IPS-15b (cell line): ENCODE measurements around the gene SEMA3F.
"Not testable (repeated sequence)": the region's sequence is repeated elsewhere in the genome, so short reads cannot be mapped to it uniquely, and the experiment has no call there.

ENCODE experiments used
- H3K27me3 ChIP-seq: one replicate; pipeline ENCODE4 v1.6.1; 2013; ENCODE audit warnings: low read length; ENCODE audit not compliant: control insufficient read depth, insufficient read depth
- H3K36me3 ChIP-seq: one replicate; pipeline ENCODE4 v1.6.1; 2013; ENCODE audit warnings: low read length; ENCODE audit not compliant: control insufficient read depth, insufficient read depth
- H3K4me1 ChIP-seq: one replicate; pipeline ENCODE4 v1.6.1; 2013; ENCODE audit warnings: mild to moderate bottlenecking, low read length; ENCODE audit not compliant: control insufficient read depth, insufficient read depth
- H3K4me3 ChIP-seq: one replicate; pipeline ENCODE4 v1.5.1; 2013; ENCODE audit warnings: low read depth, low read length
- H3K9ac ChIP-seq: one replicate; pipeline ENCODE4 v1.6.1; 2013; ENCODE audit warnings: low read depth, mild to moderate bottlenecking, low read length
- H3K9me3 ChIP-seq: one replicate; pipeline ENCODE4 v1.6.1; 2013; ENCODE audit warnings: mild to moderate bottlenecking, low read length; ENCODE audit not compliant: control insufficient read depth, insufficient read depth

The SEMA3F gene

DNA sequence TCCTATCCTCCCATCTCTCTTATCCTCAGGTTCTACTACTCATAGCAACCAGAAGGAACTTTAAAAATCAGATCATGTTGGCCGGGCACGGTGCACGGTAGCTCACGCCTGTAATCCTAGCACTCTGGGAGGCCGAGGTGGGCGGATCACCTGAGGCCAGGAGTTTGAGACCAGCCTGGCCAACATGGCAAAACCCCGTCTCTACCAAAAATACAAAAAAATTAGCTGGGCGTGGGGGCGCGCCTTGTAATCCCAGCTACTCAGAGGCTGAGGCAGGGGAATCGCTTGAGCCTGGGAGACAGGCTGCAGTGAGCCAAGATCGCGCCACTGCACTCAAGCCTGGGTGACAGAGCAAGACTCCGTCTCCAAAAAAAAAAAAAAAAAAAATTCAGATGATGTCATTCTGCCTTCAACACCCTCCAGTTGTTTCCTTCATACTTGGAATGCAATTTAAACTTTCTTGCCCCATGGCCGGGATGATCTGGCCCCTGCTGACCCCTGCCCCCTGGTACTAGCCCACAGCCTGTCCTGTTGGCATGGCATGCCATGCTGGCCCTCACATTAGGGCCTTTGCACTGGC, 73.2 kb downstream of the SEMA3F start:
- H3K9ac ChIP-seq = peak overlapping the region; percentile 89
- not testable (repeated sequence) for H3K4me1 ChIP-seq, H3K27me3 ChIP-seq, H3K9me3 ChIP-seq, H3K36me3 ChIP-seq
- H3K4me3 ChIP-seq = peak overlapping the region; percentile 95

DNA sequence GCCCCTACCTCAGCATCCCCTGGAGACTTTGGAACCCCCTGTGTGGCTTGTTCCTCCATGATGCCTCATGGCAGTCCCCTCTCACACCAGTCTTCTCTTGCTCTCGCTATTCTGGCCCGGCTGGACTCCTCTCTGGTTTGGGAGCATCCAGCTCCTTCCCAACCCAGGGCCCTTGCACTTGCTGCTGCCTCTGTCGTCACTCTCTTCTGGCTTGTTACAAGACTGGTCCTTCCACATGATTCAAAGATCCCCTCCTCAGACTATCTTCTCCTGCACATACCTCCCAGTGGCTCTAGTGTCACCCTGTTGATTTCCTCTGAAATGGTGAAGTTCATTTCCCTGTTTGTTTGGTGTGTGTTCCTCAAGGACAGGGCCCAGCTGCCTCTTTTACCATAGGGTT, 74.4 kb downstream of the SEMA3F start:
- Histone ChIP-seq H3K9me3 (no peaks in the 10 kb centered on the region), H3K4me1 (peaks cover 4% of the 10 kb centered on the region), H3K9ac (no peak overlapping the region), H3K36me3 (no peaks in the 10 kb centered on the region), H3K4me3 (no peak overlapping the region), H3K27me3 (peaks cover 4% of the 10 kb centered on the region)

DNA sequence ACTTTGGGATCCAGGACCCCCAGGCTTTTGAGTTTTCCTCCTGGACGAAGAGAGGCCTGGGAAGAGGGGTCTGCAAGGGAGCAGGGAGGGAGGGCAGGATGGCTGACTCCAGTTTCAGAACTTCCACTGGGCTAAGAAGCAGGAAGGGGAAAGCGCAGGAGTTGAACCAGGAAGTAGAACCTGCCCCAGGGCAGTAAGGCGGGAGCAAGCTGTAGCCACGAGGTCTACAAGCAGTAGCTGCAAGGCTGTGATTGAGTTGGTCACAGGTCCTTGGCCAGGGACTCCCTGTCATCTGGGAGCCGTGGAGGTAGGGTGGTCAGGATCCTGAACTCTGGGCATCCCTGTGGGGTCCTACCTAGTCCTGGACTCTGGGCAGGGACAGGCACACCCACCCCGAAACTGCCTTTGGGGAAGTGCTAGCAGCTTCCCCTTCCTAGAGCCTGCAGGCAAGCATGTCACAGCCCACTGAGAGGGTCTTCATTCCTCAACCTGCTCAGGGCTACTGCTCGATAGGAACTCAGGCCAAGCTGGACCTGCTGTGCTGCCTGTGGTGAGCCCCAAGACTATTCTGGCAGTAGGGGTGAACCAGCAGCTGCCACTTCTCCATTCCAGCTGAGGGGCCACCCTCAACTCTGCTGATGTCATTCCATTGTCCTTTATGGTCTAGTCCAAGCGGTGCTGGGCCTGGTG, 75.1 kb downstream of the SEMA3F start:
- Histone ChIP-seq H3K36me3 (no peaks in the 10 kb centered on the region), H3K4me3 (no peak overlapping the region), H3K27me3 (peaks cover 4% of the 10 kb centered on the region), H3K9ac (no peak overlapping the region), H3K9me3 (no peaks in the 10 kb centered on the region), H3K4me1 (peaks cover 4% of the 10 kb centered on the region)

- no peaks in the 10 kb centered on the region for H3K9me3 ChIP-seq
- H3K27me3 ChIP-seq = peaks cover 4% of the 10 kb centered on the region
- H3K9ac ChIP-seq = no peak overlapping the region
- peaks cover 4% of the 10 kb centered on the region for H3K4me1 ChIP-seq
- H3K4me3 ChIP-seq = no peak overlapping the region
- no peaks in the 10 kb centered on the region for H3K36me3 ChIP-seq
Measured at GRCh38 chr3:50230794-50231125, 75.6 kb downstream of the SEMA3F start.

GRCh38 chr3:50231581-50231980, 76.5 kb downstream of the SEMA3F start:
- H3K27me3 ChIP-seq = peaks cover 4% of the 10 kb centered on the region
- peaks cover 4% of the 10 kb centered on the region for H3K4me1 ChIP-seq
- no peak overlapping the region for H3K9ac ChIP-seq
- H3K9me3 ChIP-seq = no peaks in the 10 kb centered on the region
- H3K4me3 ChIP-seq = no peak overlapping the region
- no peaks in the 10 kb centered on the region for H3K36me3 ChIP-seq

GRCh38 chr3:50232303-50232702, 77.2 kb downstream of the SEMA3F start:
- Histone ChIP-seq H3K36me3 (no peaks in the 10 kb centered on the region), H3K9me3 (no peaks in the 10 kb centered on the region), H3K27me3 (no peaks in the 10 kb centered on the region), H3K9ac (no peak overlapping the region), H3K4me3 (no peak overlapping the region), H3K4me1 (peaks cover 4% of the 10 kb centered on the region)

DNA sequence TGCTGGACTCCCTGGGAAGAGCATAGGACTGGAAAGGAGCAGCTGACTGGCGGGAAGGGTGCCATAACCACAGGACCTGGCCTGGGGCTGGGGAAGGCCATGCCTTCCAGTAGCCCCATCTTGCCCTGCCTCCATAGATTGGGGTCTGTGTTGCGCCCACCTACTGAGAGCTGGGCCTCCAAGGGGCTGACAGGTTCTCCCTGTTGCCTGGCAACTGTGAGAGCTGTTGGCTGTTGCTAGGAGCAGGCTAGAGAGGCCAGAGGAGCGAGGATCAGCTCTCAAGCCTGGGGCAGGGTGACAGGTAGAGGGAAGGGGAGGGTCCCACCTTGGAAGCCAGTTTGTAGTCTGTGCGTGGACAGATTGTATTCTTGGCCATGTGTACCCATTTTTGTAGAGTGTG, 78.1 kb downstream of the SEMA3F start:
- no peak overlapping the region for H3K9ac ChIP-seq
- H3K4me3 ChIP-seq = no peak overlapping the region
- H3K9me3 ChIP-seq = no peaks in the 10 kb centered on the region
- no peaks in the 10 kb centered on the region for H3K27me3 ChIP-seq
- H3K36me3 ChIP-seq = no peaks in the 10 kb centered on the region
- H3K4me1 ChIP-seq = peaks cover 4% of the 10 kb centered on the region

DNA sequence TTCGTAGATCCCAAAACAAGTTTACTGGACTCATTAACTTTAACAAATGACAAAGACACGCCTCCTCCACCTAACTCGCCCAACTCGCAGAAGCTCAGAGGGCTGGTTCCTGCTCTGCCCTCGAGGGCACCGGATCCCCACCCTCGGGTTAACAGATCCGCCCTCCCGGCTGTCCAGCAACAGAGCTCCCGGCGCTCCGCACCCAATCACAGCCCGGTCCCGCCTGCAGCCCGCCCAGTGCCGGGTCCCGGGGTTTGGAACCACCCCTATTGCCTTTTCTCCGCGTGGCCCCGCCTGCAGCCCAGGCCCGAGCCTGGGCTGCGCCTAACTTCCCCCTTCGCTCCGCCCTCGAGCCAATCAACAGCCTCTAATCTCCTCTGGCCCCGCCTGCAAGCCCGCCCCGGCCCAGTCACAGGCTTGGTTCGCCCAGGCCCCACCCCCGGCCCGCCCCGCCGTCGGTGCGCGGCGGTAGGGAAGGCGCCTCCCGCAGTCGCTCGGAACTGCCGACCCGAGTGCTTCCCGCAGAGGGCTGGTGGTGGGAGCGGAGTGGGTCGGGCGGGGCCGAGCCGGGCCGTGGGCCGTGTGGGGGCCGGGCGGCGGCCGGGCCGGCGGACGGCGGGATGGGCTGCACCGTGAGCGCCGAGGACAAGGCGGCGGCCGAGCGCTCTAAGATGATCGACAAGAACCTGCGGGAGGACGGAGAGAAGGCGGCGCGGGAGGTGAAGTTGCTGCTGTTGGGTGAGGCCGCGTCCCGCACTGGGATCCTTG, 80.8 kb downstream of the SEMA3F start, which contains the start of gene GNAI2:
TSS of gene GNAI2 (plus strand) at position 489 of the 768 bp plus-strand sequence. CDS start at position 621, 132 bp downstream.
- H3K9me3 ChIP-seq = no peaks in the 10 kb centered on the region
- H3K9ac ChIP-seq = peak within 1 kb of the TSS; percentile 85
- H3K4me3 ChIP-seq = peak within 1 kb of the TSS; percentile 88
- peaks cover 5% of the 10 kb centered on the region for H3K36me3 ChIP-seq
- no peaks in the 10 kb centered on the region for H3K27me3 ChIP-seq
- peaks cover 11% of the 10 kb centered on the region for H3K4me1 ChIP-seq

DNA sequence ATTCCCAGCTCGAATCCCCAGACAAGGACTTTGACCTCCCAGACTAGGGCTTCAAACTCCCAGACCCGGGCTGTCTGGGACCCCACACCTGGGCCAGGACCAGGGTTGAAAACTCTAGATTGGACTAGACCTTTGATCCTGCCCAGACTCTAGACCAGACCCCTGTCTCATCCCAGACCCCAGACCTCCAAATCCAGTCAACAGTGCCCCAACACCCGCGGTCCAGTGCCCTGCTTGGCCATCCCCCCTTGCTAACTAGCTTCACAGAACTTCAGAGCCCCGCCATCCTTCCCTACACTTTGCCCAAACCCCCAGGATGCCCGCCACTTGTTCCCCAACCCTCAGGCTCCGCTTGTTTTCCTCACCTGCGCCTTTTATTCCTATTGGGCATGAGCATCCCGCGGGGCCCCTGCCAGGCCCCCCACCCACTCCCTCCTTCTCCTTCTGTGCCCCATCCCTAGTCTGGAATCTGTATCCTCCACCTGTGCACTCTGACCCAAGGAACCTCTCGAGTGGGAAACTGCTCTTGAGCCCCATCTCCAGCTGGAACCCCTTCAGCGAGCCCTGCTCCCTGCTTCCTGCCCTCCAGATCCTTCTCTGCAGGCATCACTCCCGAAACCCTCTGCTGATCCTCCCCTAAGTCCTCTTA, 81.5 kb downstream of the SEMA3F start:
- Histone ChIP-seq H3K27me3 (no peaks in the 10 kb centered on the region), H3K4me1 (peaks cover 16% of the 10 kb centered on the region), H3K36me3 (peaks cover 5% of the 10 kb centered on the region), H3K4me3 (peak overlapping the region; percentile 88), H3K9ac (peak overlapping the region; percentile 85), H3K9me3 (no peaks in the 10 kb centered on the region)

- no peaks in the 10 kb centered on the region for H3K9me3 ChIP-seq
- H3K4me3 ChIP-seq = peak overlapping the region; percentile 88
- peak overlapping the region; percentile 85 for H3K9ac ChIP-seq
- H3K27me3 ChIP-seq = no peaks in the 10 kb centered on the region
- peaks cover 8% of the 10 kb centered on the region for H3K36me3 ChIP-seq
- H3K4me1 ChIP-seq = peaks cover 22% of the 10 kb centered on the region
Measured at GRCh38 chr3:50237133-50237651, 82.1 kb downstream of the SEMA3F start.

- Histone ChIP-seq H3K4me1 (peaks cover 29% of the 10 kb centered on the region), H3K36me3 (peaks cover 10% of the 10 kb centered on the region), H3K4me3 (peak overlapping the region; percentile 88)
Measured at GRCh38 chr3:50237754-50238548, 82.8 kb downstream of the SEMA3F start.

More at GRCh38 chr3:50237754-50238548, 82.8 kb downstream of the SEMA3F start:
- H3K27me3 ChIP-seq = no peaks in the 10 kb centered on the region
- peak overlapping the region; percentile 85 for H3K9ac ChIP-seq
- no peaks in the 10 kb centered on the region for H3K9me3 ChIP-seq
